ENCODE results near the gene CCNL2.
"Not testable (repeated sequence)": the region's sequence is repeated elsewhere in the genome, so short reads cannot be mapped to it uniquely, and the experiment has no call there.

The CCNL2 gene

DNA sequence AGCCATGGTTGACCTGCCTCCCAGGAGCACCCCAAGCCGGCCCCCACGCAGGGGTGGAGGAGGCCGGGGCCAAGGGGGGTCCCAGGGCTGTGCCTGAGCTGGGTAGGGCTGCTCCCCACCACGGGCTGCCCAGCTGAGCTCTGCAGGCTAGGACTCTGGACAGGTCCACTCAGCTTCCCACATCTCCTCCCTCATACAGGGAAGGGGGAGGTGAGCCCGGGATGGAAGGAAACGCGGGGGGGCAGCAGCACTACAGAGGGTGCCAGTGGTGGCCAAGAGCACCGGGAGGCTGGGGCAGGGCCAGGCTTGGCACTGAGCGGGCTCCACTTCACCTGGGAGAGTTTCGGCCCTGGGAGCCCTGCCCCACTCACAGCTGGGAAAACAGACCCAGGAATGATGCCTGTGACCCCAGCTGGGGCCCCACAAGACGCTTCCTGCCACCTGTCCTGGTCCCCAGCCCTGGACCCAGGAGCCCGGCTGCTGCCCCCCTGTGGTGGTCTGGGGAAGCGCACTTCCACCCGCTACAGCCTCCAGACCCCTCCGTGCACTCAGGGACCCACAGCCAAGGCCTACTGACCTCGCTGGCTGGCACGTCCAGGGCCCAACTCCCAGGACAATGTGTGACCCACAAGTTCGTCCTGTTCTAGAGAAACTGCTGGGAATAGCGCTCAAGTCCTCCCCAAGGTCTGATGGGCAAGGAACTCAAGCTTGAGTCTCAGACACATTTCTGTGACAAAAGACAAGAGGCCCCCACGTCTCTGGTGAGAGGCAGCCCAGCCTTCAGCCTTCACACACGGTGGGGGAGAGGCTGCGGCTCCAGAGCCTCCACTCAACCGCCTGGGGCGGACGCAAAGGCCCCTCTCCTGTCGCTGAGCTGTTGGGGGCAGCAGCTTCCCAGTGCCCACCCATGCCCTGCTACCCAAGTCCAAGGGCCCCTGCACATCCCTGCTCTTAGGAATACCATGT is 27.1 kb downstream of the CCNL2 start:
- no peak for DNase-seq

- no peak for DNase-seq
Measured at GRCh38 chr1:1371364-1371745, 27.8 kb downstream of the CCNL2 start.

- DNase-seq = no peak
Measured at GRCh38 chr1:1370771-1371300, 28.3 kb downstream of the CCNL2 start.

- not testable (repeated sequence) for DNase-seq
Measured at GRCh38 chr1:1370094-1370493, 29.0 kb downstream of the CCNL2 start.

GRCh38 chr1:1367315-1367714 is 31.8 kb downstream of the CCNL2 start:
- DNase-seq = no peak

DNA sequence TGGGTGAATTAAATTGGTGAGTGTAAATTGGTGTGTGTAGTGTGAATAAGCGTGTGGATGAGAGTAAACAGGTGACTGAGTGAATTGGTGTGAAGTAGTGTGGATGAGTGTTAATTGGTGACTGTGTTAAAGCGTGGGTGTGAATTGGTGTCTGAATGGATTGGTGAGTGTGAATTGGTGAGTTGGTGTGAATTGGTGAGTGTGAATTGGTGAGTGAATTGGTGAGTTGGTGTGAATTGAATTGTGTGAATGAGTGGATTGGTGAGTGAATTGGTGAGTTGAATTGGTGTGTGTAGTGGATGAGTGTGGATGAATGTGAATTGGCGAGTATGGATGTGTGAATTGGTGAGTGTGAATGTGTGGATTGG is 32.5 kb downstream of the CCNL2 start:
- DNase-seq = no peak

DNA sequence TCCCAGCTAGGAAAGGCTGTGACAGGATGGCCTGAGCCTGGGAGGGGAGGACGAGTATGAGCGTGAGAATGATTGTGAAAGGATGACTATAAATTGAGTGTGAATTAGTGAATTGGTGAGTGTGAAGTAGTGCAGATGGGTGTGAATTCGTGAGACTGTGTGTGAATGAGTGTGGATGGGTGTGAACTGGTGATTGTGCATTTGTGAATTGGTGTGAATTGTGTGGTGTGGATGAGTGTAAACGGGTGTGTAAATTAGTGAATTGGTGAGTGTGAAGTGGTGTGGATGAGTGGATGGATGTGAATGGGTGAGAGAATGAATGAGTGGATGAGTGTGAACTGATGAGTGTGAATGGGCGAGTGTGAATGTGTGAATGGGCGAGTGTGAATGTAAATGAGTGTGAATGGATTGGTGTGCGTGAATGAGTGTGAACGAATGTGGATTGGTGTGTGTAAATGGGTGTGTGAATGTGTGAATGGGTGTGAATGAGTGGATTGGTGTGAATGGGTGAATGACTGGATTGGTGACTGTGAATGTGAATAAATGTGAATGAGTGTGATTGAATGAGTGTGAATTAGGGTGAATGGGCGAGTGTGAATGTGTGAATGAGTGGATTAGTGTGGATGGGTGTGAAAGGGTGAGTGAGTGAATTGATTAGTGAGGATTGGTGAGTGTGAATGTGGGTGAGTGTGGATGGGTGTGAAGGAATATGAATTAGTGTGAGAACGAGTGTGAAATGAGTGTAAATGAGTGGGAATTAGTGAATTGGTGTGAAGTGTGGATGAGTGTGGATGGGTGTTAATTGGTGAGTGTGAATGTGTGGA is 33.0 kb downstream of the CCNL2 start:
- DNase-seq = no peak

- DNase-seq = no peak
Measured at GRCh38 chr1:1364266-1364665, 34.9 kb downstream of the CCNL2 start.

GRCh38 chr1:1361982-1362423 is 37.1 kb downstream of the CCNL2 start:
- no peak for DNase-seq

GRCh38 chr1:1361233-1361981 is 37.7 kb downstream of the CCNL2 start:
- no peak for DNase-seq

GRCh38 chr1:1360506-1361169 is 38.5 kb downstream of the CCNL2 start:
- no peak for DNase-seq

DNA sequence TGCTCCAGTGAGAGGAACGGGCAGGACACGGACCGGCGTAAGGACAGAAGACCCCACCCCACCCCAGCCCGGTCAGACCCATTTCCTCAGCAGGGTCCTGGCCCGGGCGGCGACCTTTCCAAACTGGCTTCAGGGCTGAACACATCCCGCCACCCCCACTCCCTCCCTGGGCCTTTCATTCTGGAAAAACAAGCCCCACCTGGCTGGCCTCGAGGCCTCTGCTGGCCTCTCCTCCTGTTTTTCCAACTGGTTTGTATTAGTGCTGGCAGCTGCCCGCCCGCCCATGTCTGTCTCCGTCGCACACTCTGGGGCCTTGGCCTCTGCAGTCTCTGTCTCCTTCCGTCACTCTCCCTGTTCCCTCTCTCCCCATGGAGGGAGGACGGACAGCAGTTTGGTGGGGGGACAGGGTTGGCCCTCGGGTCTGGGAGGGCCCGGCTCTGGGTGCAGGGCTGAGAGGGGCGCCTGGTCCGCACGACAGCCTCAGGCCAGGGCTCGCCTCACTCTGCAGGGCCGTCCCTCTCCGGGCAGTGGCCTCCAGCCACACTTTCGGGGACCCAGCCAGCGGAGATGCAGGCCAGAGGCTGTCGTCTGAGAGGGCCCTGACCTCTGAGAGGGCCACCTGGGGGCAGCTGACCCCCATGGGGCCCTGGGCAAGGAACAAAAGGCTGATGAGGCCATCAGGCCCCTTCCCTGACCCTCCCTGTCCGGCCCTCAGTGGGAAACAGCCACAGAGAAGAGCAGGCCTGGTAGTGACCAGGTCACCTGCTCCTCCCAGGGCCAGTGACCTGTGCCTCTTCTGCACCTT is 39.3 kb downstream of the CCNL2 start:
- DNase-seq = no peak

- no peak for DNase-seq
Measured at GRCh38 chr1:1359308-1359663, 39.8 kb downstream of the CCNL2 start.

GRCh38 chr1:1358433-1359271 is 40.5 kb downstream of the CCNL2 start, which contains the start of gene MXRA8:
TSS of gene MXRA8 (minus strand) at chr1:1358555. CDS start at chr1:1358504, 51 bp downstream.
- DNase-seq = no peak

DNA sequence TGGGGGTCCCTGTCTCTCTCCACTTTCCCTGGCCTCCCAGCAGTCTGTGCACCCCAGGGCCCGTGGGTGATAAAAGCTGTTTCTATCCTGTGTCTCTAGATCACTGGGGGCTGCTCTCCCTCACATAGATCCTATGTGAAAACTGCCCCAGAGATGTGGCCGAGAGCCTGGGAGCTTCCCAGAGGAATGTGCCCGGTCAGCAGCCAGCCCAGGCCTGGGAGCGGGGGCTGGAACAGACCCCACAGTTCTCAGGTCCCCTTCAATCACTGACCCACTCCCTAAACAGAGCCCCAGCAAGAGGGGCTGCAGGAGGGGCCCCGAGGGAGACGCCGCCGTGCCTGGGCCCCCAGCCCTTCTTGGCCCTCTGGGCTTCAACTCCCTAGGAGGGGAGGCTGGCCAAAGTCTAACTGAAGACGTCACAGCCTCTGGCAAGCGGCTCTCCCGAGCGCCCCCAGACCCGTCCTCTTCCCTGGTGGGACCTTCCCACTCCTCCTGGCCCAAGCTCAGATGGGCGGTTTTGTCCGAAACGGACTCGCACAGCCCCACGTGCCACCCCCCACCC is 41.2 kb downstream of the CCNL2 start:
- no peak for DNase-seq

- no peak for DNase-seq
Measured at GRCh38 chr1:1356796-1357401, 42.2 kb downstream of the CCNL2 start.

DNA sequence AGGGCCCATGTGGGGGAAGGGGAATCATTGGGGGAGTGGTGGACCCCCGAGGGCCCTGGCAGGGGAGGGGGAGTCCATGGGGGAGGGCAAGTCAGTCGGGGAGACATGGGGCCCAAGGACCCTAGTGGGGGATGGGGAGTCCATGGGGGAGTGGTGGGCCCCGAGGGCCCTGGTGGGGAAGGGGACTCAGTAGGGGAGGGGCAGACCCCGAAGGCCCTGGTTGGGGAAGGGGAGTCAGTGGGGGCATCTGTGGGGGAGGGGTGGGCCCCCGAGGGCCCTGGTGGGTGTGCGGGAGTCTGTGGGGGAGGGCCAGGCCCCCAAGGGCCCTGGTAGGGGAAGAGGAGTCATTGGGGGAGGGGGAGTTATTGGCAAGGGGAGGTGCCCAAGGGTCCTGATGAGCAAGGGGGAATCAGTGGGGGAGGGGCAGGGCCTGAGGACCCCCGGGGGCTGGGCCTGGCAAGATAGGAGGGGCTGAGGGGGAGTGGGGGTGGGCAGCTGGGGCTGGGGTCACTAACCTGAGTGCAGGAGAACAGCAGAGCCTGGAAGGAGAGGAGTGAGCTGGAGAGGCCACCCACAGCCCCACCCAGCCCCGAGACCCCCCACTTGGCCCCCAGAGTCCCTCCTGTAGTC is 42.9 kb downstream of the CCNL2 start:
- DNase-seq = no peak

- no peak for DNase-seq
Measured at GRCh38 chr1:1355416-1355815, 43.7 kb downstream of the CCNL2 start.
